LNCAP (cell line): ENCODE results near the gene NIP7.

Source experiments
- CTCF ChIP-seq: fragments of 450-650 bp; IDR thresholded peaks from 2 replicates; pipeline ENCODE4 v1.5.1; 2017; ENCODE audit warnings: mild to moderate bottlenecking

Gene NIP7

GRCh38 chr16:69314534-69314933 is 25.0 kb upstream of the NIP7 start:
- TF ChIP-seq CTCF: no peak

DNA sequence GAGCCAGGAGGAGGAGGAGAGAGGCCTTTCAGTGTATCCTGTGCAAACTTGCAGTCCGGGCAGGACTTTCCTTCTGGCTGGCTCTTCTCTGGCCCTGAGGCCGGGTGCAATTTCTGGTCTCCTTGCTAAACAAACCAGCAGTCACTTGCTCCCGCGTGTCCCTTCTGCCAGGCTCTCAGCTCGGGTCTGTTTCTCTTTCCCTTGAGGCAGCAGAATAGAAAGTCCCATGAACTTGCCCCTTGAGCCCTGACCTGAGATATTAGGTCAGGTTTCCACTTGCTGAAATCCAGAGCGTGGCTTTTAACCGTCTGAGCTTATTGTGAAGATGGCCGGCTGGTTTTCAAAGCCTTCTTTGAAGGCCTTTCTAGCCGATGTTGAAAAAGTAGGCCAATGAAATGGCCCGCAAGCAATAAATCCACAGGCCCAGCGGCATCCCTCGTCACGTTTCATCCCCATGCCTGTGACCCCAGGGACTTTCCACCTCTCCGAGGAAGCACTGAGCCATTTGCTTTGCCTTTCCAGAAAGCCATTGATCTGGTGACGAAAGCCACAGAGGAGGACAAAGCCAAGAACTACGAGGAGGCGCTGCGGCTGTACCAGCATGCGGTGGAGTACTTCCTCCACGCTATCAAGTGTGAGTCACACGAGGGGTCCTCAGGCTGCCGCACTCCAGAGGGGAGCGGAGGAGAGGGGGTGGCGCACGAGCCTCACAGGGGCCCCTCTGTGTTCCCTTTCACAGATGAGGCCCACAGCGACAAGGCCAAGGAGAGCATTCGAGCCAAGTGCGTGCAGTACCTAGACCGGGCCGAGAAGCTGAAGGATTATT is 23.9 kb upstream of the NIP7 start:
- no peak for TF ChIP-seq CTCF

DNA sequence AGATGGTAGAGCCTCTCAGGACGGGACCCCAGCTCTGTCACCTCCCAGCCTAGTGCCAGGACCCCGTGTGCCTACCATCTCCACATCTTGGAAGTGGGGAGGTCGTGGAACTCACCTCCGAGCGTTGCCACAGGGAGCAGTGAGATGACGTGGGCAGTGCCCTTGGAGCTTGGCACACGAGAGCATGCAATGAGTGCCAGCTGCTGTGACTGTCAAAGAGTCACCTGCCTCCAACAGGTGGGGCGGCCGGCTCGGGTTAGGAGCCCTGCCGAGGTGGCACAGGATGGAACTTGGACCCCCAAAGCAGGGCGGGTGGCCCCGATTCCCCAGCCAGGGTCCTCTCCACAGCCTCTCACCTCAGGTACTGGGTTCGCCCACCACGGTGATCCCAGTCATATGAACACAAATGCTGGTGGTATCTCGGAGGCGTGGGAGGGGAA is 23.0 kb upstream of the NIP7 start:
- TF ChIP-seq CTCF: no peak

DNA sequence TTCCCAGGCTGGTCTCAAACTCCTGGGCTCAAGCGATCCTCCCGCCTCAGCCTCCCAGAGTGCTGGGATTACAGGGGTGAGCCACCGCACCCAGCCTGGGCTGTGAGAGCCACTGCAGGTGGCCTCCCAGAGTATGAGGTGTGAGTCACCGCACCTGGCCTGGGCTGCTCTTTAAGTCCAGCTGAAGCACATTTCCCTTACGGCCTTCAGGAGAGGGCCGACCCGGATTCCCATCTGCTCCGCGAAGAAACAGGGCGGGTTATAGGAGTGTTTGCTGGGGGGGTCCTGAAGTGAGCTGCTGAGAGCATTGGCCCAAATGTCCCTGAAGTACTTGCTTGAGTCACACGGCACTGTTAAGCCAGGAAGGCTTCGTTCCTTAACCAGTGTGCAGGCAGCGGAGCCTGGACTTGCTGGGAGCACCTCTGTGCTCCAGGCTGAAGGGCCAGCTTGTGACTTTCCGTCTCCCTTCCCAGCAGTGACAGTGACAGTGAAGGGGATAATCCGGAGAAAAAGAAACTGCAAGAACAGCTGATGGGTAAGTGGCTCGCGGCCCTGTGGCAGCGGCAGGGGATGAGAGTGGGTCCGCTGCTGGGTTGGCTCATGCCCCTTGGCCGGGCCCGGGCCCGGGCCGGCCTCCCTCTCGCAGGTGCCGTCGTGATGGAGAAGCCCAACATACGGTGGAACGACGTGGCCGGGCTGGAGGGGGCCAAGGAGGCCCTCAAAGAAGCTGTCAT is 21.2 kb upstream of the NIP7 start:
- TF ChIP-seq CTCF: no peak

DNA sequence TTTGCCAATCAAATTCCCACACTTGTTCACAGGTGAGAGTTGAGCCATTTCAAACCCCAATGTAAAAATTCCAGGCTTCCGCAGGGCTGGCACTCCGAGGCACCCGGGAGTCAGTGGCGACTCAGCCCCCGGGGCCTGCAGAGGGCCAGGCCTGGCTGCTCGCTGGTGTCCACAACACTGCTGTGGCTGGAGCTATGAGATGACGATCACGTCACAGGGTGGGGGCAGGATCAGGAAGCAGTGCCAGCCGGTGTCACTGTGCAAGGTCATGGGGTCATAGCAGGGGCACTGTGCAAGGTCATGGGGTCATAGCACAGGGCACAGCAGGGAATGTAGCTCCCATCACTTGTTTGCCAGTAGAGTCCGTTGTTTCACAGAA is 20.7 kb upstream of the NIP7 start:
- no peak for TF ChIP-seq CTCF

GRCh38 chr16:69319381-69319780 is 20.2 kb upstream of the NIP7 start:
- TF ChIP-seq CTCF: no peak

DNA sequence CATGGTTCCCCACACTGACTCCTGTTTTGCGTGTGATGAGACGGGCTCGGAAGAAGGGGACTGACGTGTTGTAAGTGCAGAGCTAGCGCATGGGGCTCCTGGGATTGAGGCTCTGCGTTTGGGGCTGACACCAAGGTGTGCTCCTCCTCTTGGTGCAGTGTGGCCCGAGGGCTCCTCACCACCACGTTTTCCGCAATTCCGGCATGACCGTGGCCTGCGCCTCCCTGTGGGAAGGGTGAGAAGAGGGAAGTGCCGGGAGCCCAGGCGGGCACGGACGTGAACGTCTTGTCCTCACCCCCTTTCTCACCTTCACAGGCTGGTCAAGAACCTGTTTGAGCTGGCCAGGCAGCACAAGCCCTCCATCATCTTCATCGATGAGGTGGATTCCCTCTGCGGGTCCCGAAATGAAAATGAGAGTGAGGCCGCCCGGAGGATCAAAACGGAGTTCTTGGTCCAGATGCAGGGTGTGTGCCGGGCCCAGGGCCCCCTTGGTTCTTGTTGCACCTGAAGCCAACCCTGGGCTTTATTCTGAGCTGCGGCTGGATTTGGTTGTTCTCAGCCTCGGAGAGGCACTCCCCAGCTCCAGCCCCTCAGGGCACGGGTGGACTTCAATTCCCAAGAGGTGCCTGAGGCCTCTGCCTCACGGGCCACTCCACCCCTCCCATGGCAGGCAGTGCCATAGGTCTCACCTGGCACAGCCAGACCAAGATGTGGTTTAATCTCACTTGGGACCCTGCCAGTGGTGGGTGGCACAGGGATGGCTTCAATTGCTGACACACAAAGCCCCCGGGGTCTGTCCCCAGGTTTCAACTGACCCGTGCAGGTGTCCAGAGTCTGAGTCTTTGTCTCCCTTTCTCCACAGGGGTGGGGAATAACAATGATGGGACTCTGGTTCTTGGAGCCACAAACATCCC is 19.5 kb upstream of the NIP7 start:
- no peak for TF ChIP-seq CTCF
